ENCODE measurements around the gene NECTIN1. TPM values are rescaled to one million over a fixed set of nuclear protein-coding genes. Genes with fewer than 3 reads are reported as not detected.

Gene NECTIN1
- total RNA-seq, 2 experiments from 2014 or later: 2.5 to 3.4 TPM

- ChIA-PET CTCF (no interaction called here), POLR2A (no interaction called here)
- no peak for ATAC-seq (ENCODE audit: poor library complexity)
- H3K27me3 ChIP-seq (ENCODE audit: control insufficient read depth in 1 of 2, insufficient read depth in 2 of 2, low read length in 2 of 2): no peaks in the 10 kb centered on the region
- no peak for TF ChIP-seq CTCF (IDR thresholded peaks at IDR 0.05)
- H3K27ac Mint-ChIP-seq: no peak overlapping the region
- H3K36me3 Mint-ChIP-seq (ENCODE audit: low read depth): no peaks in the 10 kb centered on the region
- H3K9me3 ChIP-seq (ENCODE audit: control insufficient read depth in 1 of 2, insufficient read depth in 1 of 2, low read length in 2 of 2): no peaks in the 10 kb centered on the region
- H3K4me3 ChIP-seq (ENCODE audit: low read length): no peak overlapping the region
- no peaks in the 10 kb centered on the region for H3K9me3 Mint-ChIP-seq
- no peak overlapping the region for H3K4me3 Mint-ChIP-seq
- intact Hi-C loops (cut with DNase I, micrococcal nuclease): no loop called here
- DNase-seq: no peak
- peaks cover 26% of the 10 kb centered on the region for H3K4me1 ChIP-seq (ENCODE audit: insufficient read depth, low read length)
- H3K27ac ChIP-seq (ENCODE audit: low read depth in 1 of 2, low read length in 2 of 2): no peak overlapping the region
- H3K27me3 Mint-ChIP-seq: no peaks in the 10 kb centered on the region
- H3K4me1 Mint-ChIP-seq (ENCODE audit: low read depth): peaks cover 8% of the 10 kb centered on the region
- H3K36me3 ChIP-seq (ENCODE audit: insufficient read depth, low read length): no peaks in the 10 kb centered on the region
These were observed 42.7 kb downstream of the NECTIN1 start for GRCh38 chr11:119686177-119686882.

- H3K27me3 ChIP-seq (ENCODE audit: control insufficient read depth in 1 of 2, insufficient read depth in 2 of 2, low read length in 2 of 2): no peaks in the 10 kb centered on the region
- Mint-ChIP-seq H3K36me3 (ENCODE audit: low read depth) (no peaks in the 10 kb centered on the region), H3K27me3 (no peaks in the 10 kb centered on the region), H3K4me1 (ENCODE audit: low read depth) (no peaks in the 10 kb centered on the region), H3K4me3 (no peak overlapping the region), H3K27ac (no peak overlapping the region), H3K9me3 (no peaks in the 10 kb centered on the region)
- intact Hi-C loops (cut with DNase I, micrococcal nuclease): no loop called here
- DNase-seq (no peak), ATAC-seq (ENCODE audit: poor library complexity) (no peak)
- CTCF ChIA-PET: no interaction called here
- H3K4me3 ChIP-seq (ENCODE audit: low read length): no peak overlapping the region
- peaks cover 16% of the 10 kb centered on the region for H3K4me1 ChIP-seq (ENCODE audit: insufficient read depth, low read length)
- H3K9me3 ChIP-seq (ENCODE audit: control insufficient read depth in 1 of 2, insufficient read depth in 1 of 2, low read length in 2 of 2): no peaks in the 10 kb centered on the region
- TF ChIP-seq CTCF (IDR thresholded peaks at IDR 0.05): no peak
- H3K27ac ChIP-seq (ENCODE audit: low read depth in 1 of 2, low read length in 2 of 2): no peak overlapping the region
- POLR2A ChIA-PET: no interaction called here
- H3K36me3 ChIP-seq (ENCODE audit: insufficient read depth, low read length): no peaks in the 10 kb centered on the region
These were observed 43.8 kb downstream of the NECTIN1 start for GRCh38 chr11:119685111-119685746.

DNA sequence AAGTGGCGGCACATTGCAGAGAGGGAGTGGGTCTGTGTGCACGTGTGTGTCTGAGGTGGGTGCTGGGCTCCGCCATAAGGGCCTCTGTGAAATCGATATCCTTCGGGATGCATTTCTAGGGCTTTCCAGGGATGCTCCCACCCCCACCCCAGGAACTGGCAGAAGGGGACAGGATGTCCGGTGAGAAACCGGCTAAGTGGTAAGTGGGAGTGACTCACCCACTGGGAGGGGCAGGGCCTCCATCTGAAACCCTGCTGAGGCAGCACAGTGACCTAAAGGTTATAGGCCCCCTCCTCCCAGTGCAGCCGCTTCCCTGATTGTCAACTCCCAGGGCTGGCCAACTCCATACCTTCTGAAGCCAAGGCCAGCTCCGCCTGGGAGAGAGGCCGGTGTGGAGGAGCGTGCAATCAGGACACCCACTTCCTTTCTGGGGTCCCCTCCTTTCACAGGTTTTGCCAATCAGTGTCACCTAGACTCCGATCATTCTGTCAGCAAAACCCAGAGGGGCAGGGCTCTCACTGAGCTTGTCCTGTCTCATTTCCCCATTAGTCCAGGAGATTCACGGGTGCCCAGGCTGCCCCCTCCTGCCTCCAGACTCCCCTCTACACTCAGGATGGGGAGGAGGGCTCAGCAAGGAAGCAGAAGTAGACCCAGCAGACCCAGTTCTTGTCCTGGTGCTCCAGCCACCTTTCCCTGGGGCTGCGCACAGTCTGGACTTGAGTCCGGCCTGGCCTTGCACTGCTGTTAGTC lies 44.5 kb downstream of the NECTIN1 start:
- no peak overlapping the region for H3K27ac Mint-ChIP-seq
- H3K27me3 Mint-ChIP-seq: no peaks in the 10 kb centered on the region
- H3K4me3 ChIP-seq (ENCODE audit: low read length): no peak overlapping the region
- TF ChIP-seq CTCF (IDR thresholded peaks at IDR 0.05): no peak
- ChIA-PET POLR2A (no interaction called here), CTCF (no interaction called here)
- H3K4me1 Mint-ChIP-seq (ENCODE audit: low read depth): no peaks in the 10 kb centered on the region
- no peaks in the 10 kb centered on the region for H3K36me3 ChIP-seq (ENCODE audit: insufficient read depth, low read length)
- ATAC-seq (ENCODE audit: poor library complexity) (no peak), DNase-seq (peak in 1 of 14 experiments; percentile 11)
- no peaks in the 10 kb centered on the region for H3K9me3 ChIP-seq (ENCODE audit: control insufficient read depth in 1 of 2, insufficient read depth in 1 of 2, low read length in 2 of 2)
- H3K27ac ChIP-seq (ENCODE audit: low read depth in 1 of 2, low read length in 2 of 2): no peak overlapping the region
- no peak overlapping the region for H3K4me3 Mint-ChIP-seq
- no peaks in the 10 kb centered on the region for H3K36me3 Mint-ChIP-seq (ENCODE audit: low read depth)
- intact Hi-C loops (cut with DNase I, micrococcal nuclease): no loop called here
- peaks cover 16% of the 10 kb centered on the region for H3K4me1 ChIP-seq (ENCODE audit: insufficient read depth, low read length)
- no peaks in the 10 kb centered on the region for H3K9me3 Mint-ChIP-seq
- no peaks in the 10 kb centered on the region for H3K27me3 ChIP-seq (ENCODE audit: control insufficient read depth in 1 of 2, insufficient read depth in 2 of 2, low read length in 2 of 2)

All from CD4-positive, alpha-beta T cell (primary cell).